Hair follicular keratinocyte (primary cell): ENCODE measurements around the gene DENND4C. TPM values are rescaled to one million over a fixed set of nuclear protein-coding genes. Genes with fewer than 3 reads are reported as not detected.

Experiments used
- total RNA-seq: library from RNA; depleted of rRNA; stranded (reverse); fragments of >200 nt; gene quantifications from 2 replicates; pipeline ENCODE4 v1.2.3, GENCODE V29; 2015

DENND4C gene
- total RNA-seq = 13.0 and 26.4 TPM in 2 replicates

GRCh38 chr9:19230355-19231125, at the start of gene DENND4C:
Gene DENND4C, plus strand, starts transcription at chr9:19230693. Its CDS starts 45,482 bp downstream, at chr9:19276175.

GRCh38 chr9:19408693-19409400, 178.4 kb downstream of the DENND4C start, which contains the start of gene ACER2:
Gene ACER2, plus strand, starts transcription at chr9:19409009. Its CDS starts 76 bp downstream, at chr9:19409085.

Other genes with a start within 250 kb of the DENND4C start
- gene SAXO1, start 197.5 kb upstream of the DENND4C start, total RNA-seq = not detected in 2 replicates
- gene RRAGA, start 181.3 kb upstream of the DENND4C start, total RNA-seq = 38.9 and 51.7 TPM in 2 replicates
- gene HAUS6, start 127.8 kb upstream of the DENND4C start, total RNA-seq = 14.3 and 15.1 TPM in 2 replicates
- gene PLIN2, start 103.2 kb upstream of the DENND4C start, total RNA-seq = 9.1 and 13.7 TPM in 2 replicates
- gene RPS6, start 149.5 kb downstream of the DENND4C start, total RNA-seq = 1,723 and 2,040 TPM in 2 replicates
- gene ACER2, start 178.3 kb downstream of the DENND4C start, total RNA-seq = 3.5 and 4.7 TPM in 2 replicates